CD14-positive monocyte (primary cell): ENCODE measurements around the gene CLDN9. TPM values are rescaled to one million over a fixed set of nuclear protein-coding genes. Genes with fewer than 3 reads are reported as not detected.

Experiments used
- DNase-seq, 3 donors: peaks; one replicate each; pipeline ENCODE4 v3.0.0-alpha.2; 2011 to 2022
- H2AFZ ChIP-seq: 2 replicates; pipeline ENCODE4 v1.6.0; 2012; ENCODE audit warnings: mild to moderate bottlenecking, low read depth, low read length, inconsistent platforms; ENCODE audit not compliant: insufficient read depth, poor library complexity, severe bottlenecking
- H3K27ac ChIP-seq, 2 donors: 1 replicate in 1 of 2; 2 replicates in 1 of 2; pipeline ENCODE4 v1.5.1; 2012 to 2013; ENCODE audit warnings: low read length in 2 of 2, control low read depth in 1 of 2, inconsistent platforms in 1 of 2, low read depth in 1 of 2, mild to moderate bottlenecking in 1 of 2
- H3K27me3 ChIP-seq, 2 donors: one replicate each; pipeline versions ENCODE4 v1.6.0 to v1.6.1; 2011 to 2013; ENCODE audit warnings: low read length in 2 of 2; ENCODE audit not compliant: control insufficient read depth in 2 of 2, insufficient read depth in 2 of 2
- H3K36me3 ChIP-seq, 2 donors: replicated peaks in 1 of 2; 1 replicate in 1 of 2; 2 replicates in 1 of 2; pipeline versions ENCODE4 v1.5.1 to v1.6.1; 2012 to 2013; ENCODE audit warnings: low read length in 2 of 2, control low read depth in 1 of 2, inconsistent platforms in 1 of 2, mild to moderate bottlenecking in 1 of 2; ENCODE audit not compliant: insufficient read depth in 2 of 2, control insufficient read depth in 1 of 2
- H3K4me1 ChIP-seq, 2 donors: 1 replicate in 1 of 2; 2 replicates in 1 of 2; pipeline versions ENCODE4 v1.5.1 to v1.6.1; 2012 to 2013; ENCODE audit warnings: low read length in 2 of 2, control low read depth in 1 of 2, inconsistent platforms in 1 of 2, mild to moderate bottlenecking in 1 of 2, moderate library complexity in 1 of 2; ENCODE audit not compliant: insufficient read depth in 2 of 2, control insufficient read depth in 1 of 2
- H3K4me2 ChIP-seq: replicated peaks from 2 replicates; pipeline ENCODE3; 2012; ENCODE audit warnings: low read length, moderate library complexity, mild to moderate bottlenecking; ENCODE audit not compliant: poor library complexity, severe bottlenecking; ENCODE audit errors: extremely low read depth
- H3K4me3 ChIP-seq, 3 experiments: fragments of 200-600 bp in 1 of 3; sonication (generic) in 1 of 3; replicated peaks in 1 of 3; 1 replicate in 2 of 3; 2 replicates in 1 of 3; pipeline ENCODE4 v1.5.1; 2011 to 2013; ENCODE audit warnings: low read length in 3 of 3, mild to moderate bottlenecking in 3 of 3, control low read depth in 2 of 3, low read depth in 2 of 3, inconsistent platforms in 1 of 3, moderate library complexity in 1 of 3
- H3K79me2 ChIP-seq: 2 replicates; pipeline ENCODE4 v1.6.0; 2012; ENCODE audit warnings: mild to moderate bottlenecking, control low read depth, inconsistent platforms, low read length, moderate library complexity; ENCODE audit not compliant: insufficient read depth
- H3K9ac ChIP-seq: 2 replicates; pipeline ENCODE4 v1.6.0; 2017; ENCODE audit warnings: low read length, mild to moderate bottlenecking; ENCODE audit not compliant: insufficient read depth, poor library complexity, severe bottlenecking
- H3K9me3 ChIP-seq, 2 donors: replicated peaks in 1 of 2; 1 replicate in 1 of 2; 2 replicates in 1 of 2; pipeline versions ENCODE4 v1.5.1 to v1.6.1; 2012 to 2013; ENCODE audit warnings: low read length in 2 of 2, control low read depth in 1 of 2; ENCODE audit not compliant: control insufficient read depth in 1 of 2, insufficient read depth in 1 of 2
- H4K20me1 ChIP-seq: 2 replicates; pipeline ENCODE4 v1.6.0; 2012; ENCODE audit warnings: mild to moderate bottlenecking, low read length, control low read depth, moderate library complexity; ENCODE audit not compliant: insufficient read depth
- H3K27ac Mint-ChIP-seq, 7 donors: one replicate each; pipeline ENCODE4 v1.8.0; 2020; ENCODE audit warnings: mild to moderate bottlenecking in 7 of 7, mixed read lengths in 7 of 7, moderate library complexity in 6 of 7, inconsistent platforms in 2 of 7
- H3K27me3 Mint-ChIP-seq, 3 donors: one replicate each; pipeline ENCODE4 v1.8.0; 2021 to 2022; ENCODE audit warnings: low read depth in 3 of 3, mild to moderate bottlenecking in 3 of 3, mixed read lengths in 3 of 3, moderate library complexity in 3 of 3, inconsistent platforms in 1 of 3
- H3K36me3 Mint-ChIP-seq, 2 donors: one replicate each; pipeline ENCODE4 v1.8.0; 2020; ENCODE audit warnings: mixed read lengths in 2 of 2, inconsistent platforms in 1 of 2, mild to moderate bottlenecking in 1 of 2
- H3K4me1 Mint-ChIP-seq: one replicate; pipeline ENCODE4 v1.8.0; 2020; ENCODE audit warnings: mild to moderate bottlenecking, mixed read lengths
- H3K4me3 Mint-ChIP-seq, 2 donors: one replicate each; pipeline ENCODE4 v1.8.0; 2020; ENCODE audit warnings: mild to moderate bottlenecking in 2 of 2, mixed read lengths in 2 of 2, moderate library complexity in 1 of 2
- H3K9me3 Mint-ChIP-seq, 7 donors: one replicate each; pipeline ENCODE4 v1.8.0; 2020 to 2022; ENCODE audit warnings: mixed read lengths in 7 of 7, mild to moderate bottlenecking in 6 of 7, moderate library complexity in 6 of 7, inconsistent platforms in 2 of 7
- CTCF ChIP-seq: fragments of 200-600 bp; IDR thresholded peaks from one replicate; pipeline ENCODE4 v1.8.0; 2022; ENCODE audit warnings: antibody characterized with exemption, mild to moderate bottlenecking
- WGBS: methylation state at CpG from one replicate; pipeline ENCODE4 v1.1.5; 2013; ENCODE audit warnings: missing lambda C conversion rate; ENCODE audit not compliant: insufficient coverage; 5-methylcytosine and 5-hydroxymethylcytosine counted together
- intact Hi-C, 2 donors: fragments of 100-400 bp; cut with micrococcal nuclease; formaldehyde crosslinking; loops; one replicate each; pipeline versions ENCODE4 v1.15.0 to v1.15.1; 2023
- polyA plus RNA-seq, 3 donors: library from polyadenylated mRNA; depleted of rRNA in 1 of 3; unstranded in 2 of 3; stranded (reverse) in 1 of 3; fragments of 300-500 nt in 2 of 3; fragments of >200 nt in 1 of 3; fragmentation: Illumina TruSeq in 2 of 3; gene quantifications; 1 replicate in 2 of 3; 2 replicates in 1 of 3; pipeline ENCODE4 v1.2.3, GENCODE V29; 2012 to 2021

CLDN9 gene
- polyA plus RNA-seq, 3 donors: 2.1 TPM; not detected in 2

GRCh38 chr16:3050487-3050886, 37.8 kb downstream of the CLDN9 start:
- no peaks in the 10 kb centered on the region for H3K79me2 ChIP-seq
- Mint-ChIP-seq H3K9me3 (peaks cover 0 to 1% (median 0%) of the 10 kb centered on the region in 7 donors), H3K27ac (peak overlapping the region in 2 of 7 donors; percentile 10 to 26), H3K4me1 (peaks cover 74% of the 10 kb centered on the region), H3K27me3 (peaks cover 9 to 27% (median 16%) of the 10 kb centered on the region in 3 donors), H3K36me3 (peaks cover 20 to 32% of the 10 kb centered on the region in 2 donors), H3K4me3 (peak overlapping the region in 1 of 2 donors; percentile 63)
- no peaks in the 10 kb centered on the region for H3K36me3 ChIP-seq
- no peak for DNase-seq
- H3K4me2 ChIP-seq: no peak overlapping the region
- H4K20me1 ChIP-seq: no peaks in the 10 kb centered on the region
- no peaks in the 10 kb centered on the region for H3K9me3 ChIP-seq
- intact Hi-C loops: no loop called here
- H3K4me3 ChIP-seq: no peak overlapping the region
- no peak overlapping the region for H3K27ac ChIP-seq
- no CpG with 5 or more reads among the region's 5 CpGs for whole genome bisulfite sequencing
- H3K4me1 ChIP-seq: peaks cover 90 to 99% of the 10 kb centered on the region in 2 donors
- H3K27me3 ChIP-seq: peaks cover 0 to 10% of the 10 kb centered on the region in 2 donors
- no peak overlapping the region for H2AFZ ChIP-seq
- no peak overlapping the region for H3K9ac ChIP-seq
- TF ChIP-seq CTCF: no peak

GRCh38 chr16:3051009-3051408, 38.3 kb downstream of the CLDN9 start:
- intact Hi-C loops: no loop called here
- H3K4me2 ChIP-seq: peak overlapping the region; percentile 11
- WGBS: no CpG with 5 or more reads among the region's 4 CpGs
- H3K27me3 Mint-ChIP-seq: peaks cover 9 to 23% (median 16%) of the 10 kb centered on the region in 3 donors
- peaks cover 78% of the 10 kb centered on the region for H3K4me1 Mint-ChIP-seq
- no peak overlapping the region for H2AFZ ChIP-seq
- H3K4me3 ChIP-seq: no peak overlapping the region
- H3K9me3 Mint-ChIP-seq: peaks cover 0 to 1% (median 0%) of the 10 kb centered on the region in 7 donors
- H3K27ac Mint-ChIP-seq: peak overlapping the region in 2 of 7 donors; percentile 14 to 53
- no peak for TF ChIP-seq CTCF
- H3K79me2 ChIP-seq: no peaks in the 10 kb centered on the region
- H3K36me3 Mint-ChIP-seq: peaks cover 20 to 32% of the 10 kb centered on the region in 2 donors
- H3K4me1 ChIP-seq: peaks cover 90 to 100% of the 10 kb centered on the region in 2 donors
- peak overlapping the region in 1 of 2 donors; percentile 63 for H3K4me3 Mint-ChIP-seq
- H3K36me3 ChIP-seq: no peaks in the 10 kb centered on the region
- DNase-seq: no peak
- no peaks in the 10 kb centered on the region for H3K9me3 ChIP-seq
- no peaks in the 10 kb centered on the region for H4K20me1 ChIP-seq
- peaks cover 0 to 10% of the 10 kb centered on the region in 2 donors for H3K27me3 ChIP-seq
- no peak overlapping the region for H3K27ac ChIP-seq
- H3K9ac ChIP-seq: no peak overlapping the region
